AG04449 (cell line): Measurements from ENCODE around the gene HDAC4.

Experiments used
- CTCF ChIA-PET: fragments of 350-600 bp; formaldehyde crosslinking; extraction: SDS; loops from one replicate; lab custom pipeline; 2021; ENCODE audit warnings: antibody characterized with exemption; lab: Yijun Ruan, JAX
- POLR2A ChIA-PET: fragments of 400-600, 350-600 bp; formaldehyde crosslinking; extraction: SDS; loops from one replicate; lab custom pipeline; 2020; ENCODE audit warnings: antibody characterized with exemption, inconsistent platforms; lab: Yijun Ruan, JAX
- DNase-seq: peaks from one replicate; pipeline ENCODE4 v3.0.0-alpha.2; 2010; ENCODE audit warnings: low read depth, low spot score
- H3K4me3 ChIP-seq: 2 replicates; pipeline ENCODE4 v1.5.1; 2011; ENCODE audit warnings: low read depth, mild to moderate bottlenecking, control low read depth, low read length
- TF ChIP-seq, protein P1 (sequence below): IDR thresholded peaks from one replicate; pipeline ENCODE4 v1.5.1; 2011; ENCODE audit warnings: mild to moderate bottlenecking, moderate library complexity, low read length, control low read depth, inconsistent platforms; ENCODE audit not compliant: insufficient read depth; ENCODE audit errors: missing control alignments

Gene HDAC4

DNA sequence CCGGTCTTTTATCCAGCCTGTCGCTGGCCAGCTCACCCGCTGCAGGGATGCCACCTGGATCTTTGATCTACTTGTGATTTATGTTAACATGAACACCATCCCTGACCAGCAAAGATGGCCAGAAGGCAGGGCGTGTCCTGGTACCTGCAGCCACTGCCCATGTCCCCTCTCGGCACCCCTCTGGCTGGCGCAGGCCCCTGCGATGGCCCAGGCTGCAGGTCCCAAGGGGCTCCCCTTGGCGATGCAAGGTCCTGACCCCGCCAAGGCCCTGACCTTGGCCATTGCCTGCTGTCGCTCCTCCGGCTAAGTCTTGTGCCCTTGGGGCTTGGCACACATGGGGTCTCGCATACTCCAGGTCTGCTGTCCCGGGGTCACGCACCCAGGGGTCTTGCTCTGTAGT, 338.1 kb downstream of the HDAC4 start:
- POLR2A ChIA-PET = no interaction called here
- CTCF ChIA-PET = no interaction called here
- TF ChIP-seq, protein P1, sequence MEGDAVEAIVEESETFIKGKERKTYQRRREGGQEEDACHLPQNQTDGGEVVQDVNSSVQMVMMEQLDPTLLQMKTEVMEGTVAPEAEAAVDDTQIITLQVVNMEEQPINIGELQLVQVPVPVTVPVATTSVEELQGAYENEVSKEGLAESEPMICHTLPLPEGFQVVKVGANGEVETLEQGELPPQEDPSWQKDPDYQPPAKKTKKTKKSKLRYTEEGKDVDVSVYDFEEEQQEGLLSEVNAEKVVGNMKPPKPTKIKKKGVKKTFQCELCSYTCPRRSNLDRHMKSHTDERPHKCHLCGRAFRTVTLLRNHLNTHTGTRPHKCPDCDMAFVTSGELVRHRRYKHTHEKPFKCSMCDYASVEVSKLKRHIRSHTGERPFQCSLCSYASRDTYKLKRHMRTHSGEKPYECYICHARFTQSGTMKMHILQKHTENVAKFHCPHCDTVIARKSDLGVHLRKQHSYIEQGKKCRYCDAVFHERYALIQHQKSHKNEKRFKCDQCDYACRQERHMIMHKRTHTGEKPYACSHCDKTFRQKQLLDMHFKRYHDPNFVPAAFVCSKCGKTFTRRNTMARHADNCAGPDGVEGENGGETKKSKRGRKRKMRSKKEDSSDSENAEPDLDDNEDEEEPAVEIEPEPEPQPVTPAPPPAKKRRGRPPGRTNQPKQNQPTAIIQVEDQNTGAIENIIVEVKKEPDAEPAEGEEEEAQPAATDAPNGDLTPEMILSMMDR = no peak
- no peak for DNase-seq
- H3K4me3 ChIP-seq = no peak overlapping the region

DNA sequence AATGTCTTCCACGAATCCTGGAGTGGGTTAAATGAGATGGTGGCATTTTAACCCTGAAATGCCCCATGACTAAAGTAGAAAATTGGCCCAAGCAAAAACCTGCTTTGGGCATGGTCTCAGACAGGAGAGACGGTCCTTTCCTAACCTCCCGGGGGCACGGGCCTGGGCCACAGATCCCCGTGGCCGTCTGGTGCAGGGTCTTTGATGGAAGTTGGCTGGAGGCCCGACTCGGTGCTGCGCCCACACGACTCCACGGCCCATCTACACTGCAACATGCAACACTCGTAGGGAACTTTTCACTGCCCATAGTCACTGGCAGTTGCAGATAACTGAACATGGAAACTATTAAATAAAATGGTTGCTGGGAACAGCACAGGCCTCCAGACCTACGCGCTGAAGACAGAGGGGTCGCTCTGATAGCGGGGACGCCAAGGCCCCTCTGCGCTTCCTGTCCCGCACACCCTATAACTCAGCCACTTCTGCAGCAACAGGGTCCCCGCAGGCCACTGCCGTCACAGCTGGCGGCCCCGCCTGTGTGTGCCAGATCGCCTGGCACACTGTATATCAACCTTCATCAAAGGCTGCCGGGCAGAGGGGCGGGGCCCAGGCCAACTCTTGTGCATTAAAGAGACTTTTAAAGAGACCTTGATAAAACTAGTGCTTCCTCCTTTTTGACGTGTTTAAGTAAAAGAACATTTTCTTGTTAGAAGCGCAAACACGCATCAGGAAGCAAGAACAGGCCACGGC, 338.8 kb downstream of the HDAC4 start:
- TF ChIP-seq, protein P1 = no peak
- H3K4me3 ChIP-seq = no peak overlapping the region
- CTCF ChIA-PET = no interaction called here
- POLR2A ChIA-PET = no interaction called here
- DNase-seq = no peak

DNA sequence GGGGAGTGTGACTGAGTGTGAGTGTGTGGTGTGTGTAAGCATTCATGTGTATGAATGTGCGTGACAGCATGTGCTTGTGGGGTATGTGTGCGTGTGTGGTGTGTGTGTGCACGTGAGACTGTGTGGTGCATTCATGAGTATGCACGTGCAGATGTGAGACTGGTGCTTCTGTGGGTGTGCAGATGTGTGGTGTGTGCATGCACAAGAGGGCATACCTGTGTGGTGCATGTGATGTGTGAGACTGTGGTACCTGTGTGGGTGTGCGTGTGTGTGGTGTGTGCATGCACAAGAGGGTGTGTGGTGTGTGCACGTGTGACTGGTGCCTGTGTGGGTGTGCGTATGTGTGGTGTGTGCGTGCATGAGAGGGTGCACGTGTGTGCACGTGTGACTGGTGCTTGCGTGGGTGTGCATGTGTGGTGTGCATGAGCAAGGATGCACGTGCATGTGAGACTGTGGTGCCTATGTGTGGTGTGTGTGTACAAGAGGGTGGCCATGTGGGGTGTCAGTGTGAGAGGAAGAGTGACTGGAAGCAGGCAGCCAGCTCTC, 339.6 kb downstream of the HDAC4 start:
- no peak overlapping the region for H3K4me3 ChIP-seq
- ChIA-PET POLR2A (no interaction called here), CTCF (no interaction called here)
- TF ChIP-seq, protein P1 = no peak
- no peak for DNase-seq

DNA sequence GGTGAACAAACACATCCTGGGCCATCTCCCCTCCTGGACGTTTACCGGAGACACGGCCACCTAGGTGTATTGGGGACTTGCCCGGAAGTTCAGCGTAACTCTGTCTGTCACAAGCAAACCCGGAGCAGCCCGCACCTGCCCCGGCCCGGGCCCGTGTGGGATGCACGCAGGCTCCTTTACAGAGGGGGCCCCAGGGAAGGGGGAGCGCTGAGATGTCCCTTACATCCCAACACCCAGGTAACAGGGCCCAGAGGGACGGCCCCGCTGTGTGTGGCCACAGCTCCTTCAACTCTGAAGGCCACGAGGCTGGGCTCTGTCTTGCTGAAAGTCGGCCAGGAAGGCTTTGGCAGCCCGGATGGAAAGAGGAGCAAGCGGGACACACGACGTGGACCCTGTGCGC, 340.1 kb downstream of the HDAC4 start:
- H3K4me3 ChIP-seq = no peak overlapping the region
- no peak for DNase-seq
- TF ChIP-seq, protein P1 = no peak
- CTCF ChIA-PET = no interaction called here
- POLR2A ChIA-PET = no interaction called here

DNA sequence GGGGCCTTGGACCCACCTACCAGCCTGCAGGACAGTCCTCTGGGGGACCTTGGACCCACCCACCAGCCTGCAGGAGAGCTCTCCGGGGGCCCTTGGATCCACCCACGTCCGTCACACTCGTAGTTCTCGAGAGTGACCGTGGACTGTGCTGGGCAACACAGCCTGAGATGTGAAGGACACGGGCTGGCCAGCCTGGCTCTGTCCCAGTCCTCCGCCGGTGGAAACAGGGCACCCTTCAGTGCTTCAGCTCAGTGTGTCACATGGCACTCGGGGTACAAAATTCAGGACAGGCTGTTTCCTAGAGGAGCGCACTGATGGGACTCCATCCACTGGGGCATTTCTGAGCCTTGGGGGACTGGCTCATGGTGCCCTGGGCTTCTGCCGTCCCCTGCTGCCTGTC, 341.0 kb downstream of the HDAC4 start:
- H3K4me3 ChIP-seq = no peak overlapping the region
- TF ChIP-seq, protein P1 = no peak
- DNase-seq = no peak
- POLR2A ChIA-PET = no interaction called here
- CTCF ChIA-PET = no interaction called here

DNA sequence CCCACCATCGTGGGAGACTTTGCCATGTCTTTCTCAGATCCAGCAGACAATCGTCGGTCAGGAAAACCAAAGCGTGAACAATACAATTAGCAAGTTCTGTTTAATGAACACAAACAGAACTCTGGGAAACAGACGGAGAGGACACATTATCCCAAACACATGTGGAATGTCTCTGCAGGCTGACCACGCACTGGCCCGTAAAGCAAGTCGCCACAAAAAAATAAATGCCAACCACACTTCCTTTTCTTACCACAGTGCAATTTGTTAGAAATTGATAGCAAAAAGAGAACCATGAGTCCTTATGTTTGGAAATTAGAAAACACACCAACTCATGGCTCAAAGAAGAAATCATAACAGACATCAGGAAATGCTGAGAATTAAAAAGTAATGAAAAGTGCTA, 342.1 kb downstream of the HDAC4 start:
- ChIA-PET POLR2A (no interaction called here), CTCF (interaction anchor here (1.0 kb wide), 1 partner anchor 24 kb away, joined by 4 read pairs; no protein-coding TSS in a partner anchor)
- DNase-seq = no peak

More for the DNA sequence above, 342.1 kb downstream of the HDAC4 start:
- H3K4me3 ChIP-seq = no peak overlapping the region
- TF ChIP-seq, protein P1 = no peak
